Measurements from ENCODE around the gene BICRAL. TPM values are rescaled to one million over a fixed set of nuclear protein-coding genes. Genes with fewer than 3 reads are reported as not detected.

BICRAL gene
- total and polyA plus RNA-seq, 9 of the 15 experiments (the other 6 are each of a cell fraction or from before 2014, with no cell fraction given) = 1.2 to 11.9 (median 5.6) TPM

DNA sequence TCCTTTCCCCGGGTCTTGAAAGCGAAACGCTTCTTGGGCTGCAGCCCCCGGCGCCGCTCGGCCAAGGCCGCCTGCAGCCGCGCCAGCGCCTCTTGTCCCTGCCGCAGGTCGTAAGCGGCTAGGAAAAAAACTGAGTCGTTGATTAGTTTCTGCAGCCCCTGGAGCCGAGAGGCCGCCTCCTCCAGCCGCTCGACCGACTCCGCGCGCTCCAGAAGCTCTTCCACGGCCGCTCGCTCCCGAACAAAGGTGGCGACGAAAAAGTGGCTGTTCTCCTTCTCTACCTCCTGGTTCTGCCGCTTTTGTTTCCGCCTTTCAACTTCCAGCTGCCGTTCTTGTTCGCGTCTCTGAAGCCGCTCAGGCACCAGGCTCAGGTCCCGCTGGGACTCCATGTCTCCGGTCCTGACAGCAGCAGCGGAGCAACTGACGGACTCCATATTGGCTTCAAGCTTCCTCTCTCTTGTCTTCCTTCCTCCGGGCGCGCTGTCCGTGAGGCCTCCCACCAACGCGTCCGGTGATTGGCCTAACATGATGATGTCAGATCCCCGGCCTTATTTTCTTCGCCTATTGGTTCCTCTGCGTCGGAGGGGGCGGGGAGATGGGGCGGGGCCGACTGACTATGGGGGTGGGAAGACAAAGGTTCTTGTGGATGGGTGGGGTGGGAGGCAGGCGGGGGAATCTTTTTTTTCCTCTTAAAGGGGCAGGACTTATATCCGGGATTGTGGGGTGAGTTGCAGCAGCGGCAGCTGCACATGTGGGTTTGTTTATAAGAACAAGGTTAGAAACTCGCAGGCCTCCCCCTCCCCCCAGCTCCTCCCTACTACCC lies 36.0 kb upstream of the BICRAL start, which contains the start of gene TBCC (continued):
- TF ChIP-seq HSF4 (CRISPR knock-in tag; IDR thresholded peaks at IDR 0.05; ENCODE audit: borderline replicate concordance) = no peak
- TF ChIP-seq NCOR1 (IDR thresholded peaks at IDR 0.05) = no peak
- peak in 1 of 2 experiments; percentile 69; a peak in 2 of 4 replicates for TF ChIP-seq FOXK2 (conservative IDR thresholded peaks at IDR 0.05 in 1 of 2, IDR thresholded peaks at IDR 0.05 in 1 of 2; ENCODE audit: low read depth in 2 of 2)
- TF ChIP-seq ZFPM2 (CRISPR knock-in tag; IDR thresholded peaks at IDR 0.05) = no peak
- TF ChIP-seq TEAD4 (IDR thresholded peaks at IDR 0.05; ENCODE audit: low read length) = peak; percentile 41; the same call in 1 of the 2 replicates
- TF ChIP-seq TEAD4 (CRISPR knock-in tag; IDR thresholded peaks at IDR 0.05; ENCODE audit: borderline replicate concordance) = peak; percentile 58; the same call in 1 of the 2 replicates
- TF ChIP-seq COPS2 (conservative IDR thresholded peaks at IDR 0.05) = no peak
- TF ChIP-seq RFX1 (IDR thresholded peaks at IDR 0.05) = no peak
- TF ChIP-seq SETDB1 (IDR thresholded peaks at IDR 0.05; ENCODE audit: low read length) = no peak
- TF ChIP-seq, protein P1, sequence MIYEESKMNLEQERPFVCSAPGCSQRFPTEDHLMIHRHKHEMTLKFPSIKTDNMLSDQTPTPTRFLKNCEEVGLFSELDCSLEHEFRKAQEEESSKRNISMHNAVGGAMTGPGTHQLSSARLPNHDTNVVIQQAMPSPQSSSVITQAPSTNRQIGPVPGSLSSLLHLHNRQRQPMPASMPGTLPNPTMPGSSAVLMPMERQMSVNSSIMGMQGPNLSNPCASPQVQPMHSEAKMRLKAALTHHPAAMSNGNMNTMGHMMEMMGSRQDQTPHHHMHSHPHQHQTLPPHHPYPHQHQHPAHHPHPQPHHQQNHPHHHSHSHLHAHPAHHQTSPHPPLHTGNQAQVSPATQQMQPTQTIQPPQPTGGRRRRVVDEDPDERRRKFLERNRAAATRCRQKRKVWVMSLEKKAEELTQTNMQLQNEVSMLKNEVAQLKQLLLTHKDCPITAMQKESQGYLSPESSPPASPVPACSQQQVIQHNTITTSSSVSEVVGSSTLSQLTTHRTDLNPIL (CRISPR knock-in tag; IDR thresholded peaks at IDR 0.05) = no peak
- TF ChIP-seq HOXB6 (CRISPR knock-in tag; IDR thresholded peaks at IDR 0.05; ENCODE audit: borderline replicate concordance) = no peak
- TF ChIP-seq, protein P2, sequence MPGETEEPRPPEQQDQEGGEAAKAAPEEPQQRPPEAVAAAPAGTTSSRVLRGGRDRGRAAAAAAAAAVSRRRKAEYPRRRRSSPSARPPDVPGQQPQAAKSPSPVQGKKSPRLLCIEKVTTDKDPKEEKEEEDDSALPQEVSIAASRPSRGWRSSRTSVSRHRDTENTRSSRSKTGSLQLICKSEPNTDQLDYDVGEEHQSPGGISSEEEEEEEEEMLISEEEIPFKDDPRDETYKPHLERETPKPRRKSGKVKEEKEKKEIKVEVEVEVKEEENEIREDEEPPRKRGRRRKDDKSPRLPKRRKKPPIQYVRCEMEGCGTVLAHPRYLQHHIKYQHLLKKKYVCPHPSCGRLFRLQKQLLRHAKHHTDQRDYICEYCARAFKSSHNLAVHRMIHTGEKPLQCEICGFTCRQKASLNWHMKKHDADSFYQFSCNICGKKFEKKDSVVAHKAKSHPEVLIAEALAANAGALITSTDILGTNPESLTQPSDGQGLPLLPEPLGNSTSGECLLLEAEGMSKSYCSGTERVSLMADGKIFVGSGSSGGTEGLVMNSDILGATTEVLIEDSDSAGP (CRISPR knock-in tag; IDR thresholded peaks at IDR 0.05) = peak; percentile 89
- TF ChIP-seq YBX1 (IDR thresholded peaks at IDR 0.05) = no peak
- TF ChIP-seq, protein P3, sequence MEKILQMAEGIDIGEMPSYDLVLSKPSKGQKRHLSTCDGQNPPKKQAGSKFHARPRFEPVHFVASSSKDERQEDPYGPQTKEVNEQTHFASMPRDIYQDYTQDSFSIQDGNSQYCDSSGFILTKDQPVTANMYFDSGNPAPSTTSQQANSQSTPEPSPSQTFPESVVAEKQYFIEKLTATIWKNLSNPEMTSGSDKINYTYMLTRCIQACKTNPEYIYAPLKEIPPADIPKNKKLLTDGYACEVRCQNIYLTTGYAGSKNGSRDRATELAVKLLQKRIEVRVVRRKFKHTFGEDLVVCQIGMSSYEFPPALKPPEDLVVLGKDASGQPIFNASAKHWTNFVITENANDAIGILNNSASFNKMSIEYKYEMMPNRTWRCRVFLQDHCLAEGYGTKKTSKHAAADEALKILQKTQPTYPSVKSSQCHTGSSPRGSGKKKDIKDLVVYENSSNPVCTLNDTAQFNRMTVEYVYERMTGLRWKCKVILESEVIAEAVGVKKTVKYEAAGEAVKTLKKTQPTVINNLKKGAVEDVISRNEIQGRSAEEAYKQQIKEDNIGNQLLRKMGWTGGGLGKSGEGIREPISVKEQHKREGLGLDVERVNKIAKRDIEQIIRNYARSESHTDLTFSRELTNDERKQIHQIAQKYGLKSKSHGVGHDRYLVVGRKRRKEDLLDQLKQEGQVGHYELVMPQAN (IDR thresholded peaks at IDR 0.05; ENCODE audit: borderline replicate concordance) = peak; percentile 57
- TF ChIP-seq, protein P4, sequence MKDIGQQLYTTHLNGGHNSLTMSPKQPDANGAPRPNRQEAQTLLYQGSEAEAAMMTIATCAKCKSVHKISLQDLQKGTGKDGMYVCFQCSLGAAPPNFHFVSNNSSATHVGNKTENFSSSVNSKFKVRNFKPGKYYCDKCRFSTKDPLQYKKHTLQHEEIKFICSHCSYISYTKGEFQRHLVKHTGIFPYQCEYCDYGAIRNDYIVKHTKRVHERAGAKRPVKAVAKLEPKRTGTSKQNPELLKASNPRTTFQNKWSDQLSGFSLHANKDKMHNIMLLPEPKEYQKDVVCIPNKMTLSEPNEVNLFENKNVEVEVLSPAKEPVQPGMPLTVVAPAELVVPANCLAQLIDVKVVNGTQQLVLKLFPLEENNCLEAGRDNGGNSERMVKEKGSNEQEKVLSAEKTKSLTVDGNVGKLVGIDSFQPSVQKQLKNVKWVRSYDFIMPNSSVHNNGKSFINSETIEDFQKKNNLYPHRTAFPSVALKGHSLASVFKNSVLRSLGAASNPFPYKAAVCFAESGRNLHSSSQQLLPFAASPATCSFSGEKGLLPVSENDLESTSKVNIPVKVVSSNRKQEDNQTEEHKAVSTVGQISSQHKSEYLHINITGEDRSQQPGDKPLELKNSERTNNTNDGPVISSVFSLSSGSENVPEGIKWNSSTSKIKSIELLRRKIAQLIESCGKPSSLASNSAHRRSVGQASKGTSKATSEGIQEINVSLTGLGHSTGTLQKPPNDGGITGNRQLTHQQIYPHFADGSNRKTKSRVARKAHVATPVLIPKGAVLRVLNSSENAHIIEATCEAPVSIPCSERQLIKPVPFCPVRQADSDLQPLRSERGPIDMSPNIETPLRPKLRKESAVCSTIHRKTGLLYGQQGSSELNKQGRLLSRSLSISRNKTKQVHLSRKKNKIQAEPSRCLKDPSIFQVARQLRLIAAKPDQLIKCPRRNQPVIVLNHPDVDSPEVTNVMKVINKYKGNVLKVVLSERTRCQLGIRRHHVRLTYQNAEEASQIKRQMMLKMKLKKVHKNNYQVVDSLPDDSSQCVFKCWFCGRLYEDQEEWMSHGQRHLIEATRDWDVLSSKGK (CRISPR knock-in tag; IDR thresholded peaks at IDR 0.05) = no peak
- TF ChIP-seq SMARCA4 (IDR thresholded peaks at IDR 0.05) = peak; percentile 21; the same call in 1 of the 2 replicates
- TF ChIP-seq MTA3 (IDR thresholded peaks at IDR 0.05; ENCODE audit: borderline replicate concordance) = no peak; the same call in 1 of the 2 replicates
- TF ChIP-seq, protein P5, sequence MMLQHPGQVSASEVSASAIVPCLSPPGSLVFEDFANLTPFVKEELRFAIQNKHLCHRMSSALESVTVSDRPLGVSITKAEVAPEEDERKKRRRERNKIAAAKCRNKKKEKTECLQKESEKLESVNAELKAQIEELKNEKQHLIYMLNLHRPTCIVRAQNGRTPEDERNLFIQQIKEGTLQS (IDR thresholded peaks at IDR 0.05) = peak; percentile 86
- TF ChIP-seq, protein P5 (CRISPR knock-in tag; conservative IDR thresholded peaks at IDR 0.05) = peak; percentile 86

Measured in K562 (cell line).